ENCODE data around the gene BBS7. TPM values are rescaled to one million over a fixed set of nuclear protein-coding genes. Genes with fewer than 3 reads are reported as not detected.

Gene BBS7
- total RNA-seq, 2 donors from 2014 or later: 10.1 to 17.1 TPM

- intact Hi-C loops (cut with DNase I): no loop called here
- WGBS: under 1% methylated on average over 48 of the region's 63 CpGs
- H3K4me3 ChIP-seq: peak within 1 kb of the TSS; percentile 44 to 49
- H3K36me3 ChIP-seq: no peaks in the 10 kb centered on the region
- peak in 1 of 4 experiments; percentile 7 for TF ChIP-seq CTCF (IDR thresholded peaks at IDR 0.05)
- peak; percentile 94 for TF ChIP-seq POLR2AphosphoS5 (IDR thresholded peaks at IDR 0.05)
- TF ChIP-seq POLR2A (IDR thresholded peaks at IDR 0.05): no peak
- H3K4me1 ChIP-seq (replicated peaks): peaks cover 4% of the 10 kb centered on the region
- H3K27ac ChIP-seq: peak within 1 kb of the TSS; percentile 67 to 69
- no peaks in the 10 kb centered on the region for H3K27me3 ChIP-seq (replicated peaks; ENCODE audit: insufficient read depth)
- H3K9me3 ChIP-seq: no peaks in the 10 kb centered on the region
- DNase-seq (ENCODE audit: low spot score): peak; percentile 97
Observed at GRCh38 chr4:121823505-121824170, 46.6 kb downstream of the BBS7 start, which contains the start of gene CCNA2. CCNA2 (minus strand) TSS chr4:121823883; CDS start chr4:121823628, 255 bp downstream.

GRCh38 chr4:121822796-121823504 lies 47.3 kb downstream of the BBS7 start:
- peak; percentile 10 for DNase-seq (ENCODE audit: low spot score)
- Histone ChIP-seq H3K9me3 (no peaks in the 10 kb centered on the region), H3K27me3 (replicated peaks; ENCODE audit: insufficient read depth) (no peaks in the 10 kb centered on the region), H3K36me3 (no peaks in the 10 kb centered on the region), H3K27ac (no peak overlapping the region), H3K4me3 (peak overlapping the region; percentile 44 to 49), H3K4me1 (replicated peaks) (peaks cover 4% of the 10 kb centered on the region)
- TF ChIP-seq CTCF (IDR thresholded peaks at IDR 0.05) (no peak), POLR2AphosphoS5 (IDR thresholded peaks at IDR 0.05) (no peak), POLR2A (IDR thresholded peaks at IDR 0.05) (no peak)
- WGBS: 2% methylated on average over 30 of the region's 30 CpGs
- intact Hi-C loops (cut with DNase I): no loop called here

- Histone ChIP-seq H3K27me3 (replicated peaks; ENCODE audit: insufficient read depth) (no peaks in the 10 kb centered on the region), H3K4me3 (no peak overlapping the region), H3K4me1 (replicated peaks) (peaks cover 4% of the 10 kb centered on the region), H3K36me3 (no peaks in the 10 kb centered on the region), H3K27ac (no peak overlapping the region), H3K9me3 (no peaks in the 10 kb centered on the region)
- TF ChIP-seq POLR2AphosphoS5 (IDR thresholded peaks at IDR 0.05) (no peak), POLR2A (IDR thresholded peaks at IDR 0.05) (no peak), CTCF (IDR thresholded peaks at IDR 0.05) (no peak)
- no peak for DNase-seq (ENCODE audit: low spot score)
- 82% methylated on average over 1 of the region's 1 CpG for WGBS
- intact Hi-C loops (cut with DNase I): no loop called here
Observed at GRCh38 chr4:121822047-121822446, 48.2 kb downstream of the BBS7 start.

GRCh38 chr4:121819216-121819965 lies 50.9 kb downstream of the BBS7 start:
- H3K27ac ChIP-seq: no peak overlapping the region
- intact Hi-C loops (cut with DNase I): no loop called here
- DNase-seq (ENCODE audit: low spot score): no peak
- H3K4me1 ChIP-seq (replicated peaks): peaks cover 4% of the 10 kb centered on the region
- H3K9me3 ChIP-seq: no peaks in the 10 kb centered on the region
- H3K27me3 ChIP-seq (replicated peaks; ENCODE audit: insufficient read depth): no peaks in the 10 kb centered on the region
- H3K36me3 ChIP-seq: no peaks in the 10 kb centered on the region
- no peak overlapping the region for H3K4me3 ChIP-seq
- WGBS: 84% methylated on average over 1 of the region's 1 CpG
- no peak for TF ChIP-seq POLR2A (IDR thresholded peaks at IDR 0.05)
- no peak for TF ChIP-seq CTCF (IDR thresholded peaks at IDR 0.05)
- TF ChIP-seq POLR2AphosphoS5 (IDR thresholded peaks at IDR 0.05): no peak
